ENCODE data around the gene TDRD5. TPM values are rescaled to one million over a fixed set of nuclear protein-coding genes. Genes with fewer than 3 reads are reported as not detected.

The TDRD5 gene
- total and polyA plus RNA-seq, 12 donors, result 0.17 to 1.7 (median 0.64) TPM; not detected in 3

DNA sequence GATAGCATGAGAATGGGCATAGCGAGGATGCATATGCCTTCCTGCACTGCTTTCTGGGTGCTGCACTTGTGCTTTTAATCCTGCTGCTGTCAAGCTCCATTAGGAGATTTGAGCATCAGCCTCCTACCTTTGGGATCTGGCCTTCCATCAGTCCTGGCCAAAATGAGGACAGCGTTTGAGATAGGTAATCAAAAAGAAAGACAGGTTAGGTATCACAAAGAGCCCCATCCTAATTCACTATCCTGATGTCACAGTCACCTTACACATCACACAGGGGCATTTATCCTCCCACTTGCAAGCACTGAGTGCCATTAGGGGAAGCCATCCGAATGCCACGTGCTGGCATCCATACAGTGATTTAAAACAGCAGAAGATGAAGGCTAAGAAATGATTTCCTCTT lies 138.2 kb downstream of the TDRD5 start:
- WGBS, 4 donors, result 77 to 83% (median 80%) methylated on average over 4 of the region's 4 CpGs
- Histone ChIP-seq H3K9me3 (replicated peaks in 1 of 3) (no peaks in the 10 kb centered on the region), H3K27me3 (no peaks in the 10 kb centered on the region), H3K36me3 (replicated peaks in 1 of 2) (no peaks in the 10 kb centered on the region), H3K27ac (no peak overlapping the region), H3K4me1 (replicated peaks in 1 of 2) (no peaks in the 10 kb centered on the region), H3K4me3 (no peak overlapping the region)
- no peak for DNase-seq
- TF ChIP-seq, protein P1, sequence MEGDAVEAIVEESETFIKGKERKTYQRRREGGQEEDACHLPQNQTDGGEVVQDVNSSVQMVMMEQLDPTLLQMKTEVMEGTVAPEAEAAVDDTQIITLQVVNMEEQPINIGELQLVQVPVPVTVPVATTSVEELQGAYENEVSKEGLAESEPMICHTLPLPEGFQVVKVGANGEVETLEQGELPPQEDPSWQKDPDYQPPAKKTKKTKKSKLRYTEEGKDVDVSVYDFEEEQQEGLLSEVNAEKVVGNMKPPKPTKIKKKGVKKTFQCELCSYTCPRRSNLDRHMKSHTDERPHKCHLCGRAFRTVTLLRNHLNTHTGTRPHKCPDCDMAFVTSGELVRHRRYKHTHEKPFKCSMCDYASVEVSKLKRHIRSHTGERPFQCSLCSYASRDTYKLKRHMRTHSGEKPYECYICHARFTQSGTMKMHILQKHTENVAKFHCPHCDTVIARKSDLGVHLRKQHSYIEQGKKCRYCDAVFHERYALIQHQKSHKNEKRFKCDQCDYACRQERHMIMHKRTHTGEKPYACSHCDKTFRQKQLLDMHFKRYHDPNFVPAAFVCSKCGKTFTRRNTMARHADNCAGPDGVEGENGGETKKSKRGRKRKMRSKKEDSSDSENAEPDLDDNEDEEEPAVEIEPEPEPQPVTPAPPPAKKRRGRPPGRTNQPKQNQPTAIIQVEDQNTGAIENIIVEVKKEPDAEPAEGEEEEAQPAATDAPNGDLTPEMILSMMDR (IDR thresholded peaks at IDR 0.05), result no peak
- TF ChIP-seq POLR2A (IDR thresholded peaks at IDR 0.05), result no peak
- intact Hi-C loops (cut with DNase I), result no loop called here

DNA sequence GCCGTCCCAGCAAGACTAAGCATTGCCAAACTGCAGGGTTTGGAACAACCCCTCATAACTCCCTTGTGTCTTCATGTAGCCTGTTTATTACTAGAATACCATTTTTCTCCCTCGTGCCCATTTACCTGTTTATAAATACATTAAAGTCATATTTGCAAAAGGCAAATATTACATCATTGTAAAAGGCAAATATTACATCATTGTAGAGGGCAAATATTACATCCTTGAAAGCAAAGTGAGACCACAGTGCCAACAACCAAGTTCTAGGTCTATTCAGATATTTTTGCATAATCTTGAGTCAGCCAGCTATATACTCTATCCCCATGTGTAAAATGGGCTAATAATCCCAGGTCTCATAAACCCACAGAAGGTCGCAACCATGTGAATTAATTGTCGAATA lies 140.0 kb downstream of the TDRD5 start:
- DNase-seq, result no peak
- Histone ChIP-seq H3K4me1 (replicated peaks in 1 of 2) (no peaks in the 10 kb centered on the region), H3K36me3 (replicated peaks in 1 of 2) (no peaks in the 10 kb centered on the region), H3K9me3 (replicated peaks in 1 of 3) (no peaks in the 10 kb centered on the region), H3K4me3 (no peak overlapping the region), H3K27ac (no peak overlapping the region), H3K27me3 (no peaks in the 10 kb centered on the region)
- intact Hi-C loops (cut with DNase I), result no loop called here
- 76 to 85% (median 81%) methylated on average over 4 of the region's 4 CpGs for WGBS, 4 donors
- TF ChIP-seq, protein P1 (IDR thresholded peaks at IDR 0.05), result no peak
- no peak for TF ChIP-seq POLR2A (IDR thresholded peaks at IDR 0.05)

Small RNA genes within 50 kb of the gene (small RNA-seq; reads per million reads assigned to genes)
- 0 reads per million in 2 donors for gene RNU5F-2P

Other genes with a start within 250 kb of the TDRD5 start
- gene AXDND1, start 225.9 kb upstream of the TDRD5 start, total RNA-seq, result 10 to 100 TPM in 1 of 9 donors, 1 to 10 TPM in 7, not detected in 1; 1.2 to 24.6 (median 3.8) TPM
- 1 to 10 TPM; 1.3 to 4.0 (median 3.8) TPM for gene AXDND1, start 225.9 kb upstream of the TDRD5 start, polyA plus RNA-seq
- not detected for gene NPHS2, start 15.9 kb upstream of the TDRD5 start, total RNA-seq
- gene NPHS2, start 15.9 kb upstream of the TDRD5 start, polyA plus RNA-seq, result not detected
- 1 to 10 TPM in 4 of 9 donors, under 1 TPM in 1, not detected in 4; 0.34 to 7.0 (median 1.9) TPM for gene FAM163A, start 151.5 kb downstream of the TDRD5 start, total RNA-seq
- 1 to 10 TPM; 1.2 to 4.2 (median 3.9) TPM for gene FAM163A, start 151.5 kb downstream of the TDRD5 start, polyA plus RNA-seq